WTC11 (cell line): ENCODE data around the gene LAPTM5.

Experiments used
- CBFB ChIP-seq: sonication (generic); formaldehyde crosslinking; IDR thresholded peaks from 2 replicates; pipeline ENCODE4 v1.8.1; 2022; ENCODE audit warnings: mild to moderate bottlenecking, low read depth, missing genetic modification reagents
- CTCF ChIP-seq: fragments of 200-600 bp; IDR thresholded peaks from 2 replicates; pipeline ENCODE4 v1.8.0; 2022; ENCODE audit warnings: antibody characterized with exemption

DNA sequence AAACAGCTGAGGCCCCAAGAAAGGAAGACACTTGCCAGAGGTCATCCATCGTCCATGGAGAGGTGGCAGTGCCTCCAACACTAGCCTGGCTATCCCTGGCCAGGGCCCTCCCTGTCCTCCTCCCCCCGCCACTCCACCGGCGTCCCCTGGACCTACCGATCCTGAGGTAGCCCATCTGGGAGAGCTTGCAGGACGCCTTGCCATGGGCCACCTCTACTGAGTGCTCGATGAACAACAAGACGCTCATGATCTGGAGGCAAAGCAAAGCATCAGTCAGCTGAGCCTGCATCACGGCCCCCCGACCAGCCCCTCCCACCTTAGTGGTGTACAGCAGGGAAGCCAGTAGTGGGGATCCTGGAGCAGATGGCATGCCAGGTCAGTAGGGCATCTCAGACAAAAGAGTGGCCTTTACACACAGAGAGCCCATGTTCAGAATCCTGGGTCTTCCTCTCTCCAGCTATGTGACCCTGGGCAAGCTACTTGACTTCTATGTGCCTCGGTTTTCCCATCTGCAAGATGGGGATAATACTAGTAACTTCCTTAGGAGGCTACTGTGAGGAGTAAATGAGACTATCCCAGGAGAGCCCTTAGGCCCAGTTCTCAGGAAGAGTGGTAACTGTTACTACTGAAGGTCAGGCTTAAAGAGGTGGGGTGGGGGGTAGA, 15.1 kb downstream of the LAPTM5 start:
- TF ChIP-seq CBFB (CRISPR knock-in tag), result no peak
- TF ChIP-seq CTCF, result no peak
